ENCODE measurements around the gene CUEDC1.

The CUEDC1 gene

DNA sequence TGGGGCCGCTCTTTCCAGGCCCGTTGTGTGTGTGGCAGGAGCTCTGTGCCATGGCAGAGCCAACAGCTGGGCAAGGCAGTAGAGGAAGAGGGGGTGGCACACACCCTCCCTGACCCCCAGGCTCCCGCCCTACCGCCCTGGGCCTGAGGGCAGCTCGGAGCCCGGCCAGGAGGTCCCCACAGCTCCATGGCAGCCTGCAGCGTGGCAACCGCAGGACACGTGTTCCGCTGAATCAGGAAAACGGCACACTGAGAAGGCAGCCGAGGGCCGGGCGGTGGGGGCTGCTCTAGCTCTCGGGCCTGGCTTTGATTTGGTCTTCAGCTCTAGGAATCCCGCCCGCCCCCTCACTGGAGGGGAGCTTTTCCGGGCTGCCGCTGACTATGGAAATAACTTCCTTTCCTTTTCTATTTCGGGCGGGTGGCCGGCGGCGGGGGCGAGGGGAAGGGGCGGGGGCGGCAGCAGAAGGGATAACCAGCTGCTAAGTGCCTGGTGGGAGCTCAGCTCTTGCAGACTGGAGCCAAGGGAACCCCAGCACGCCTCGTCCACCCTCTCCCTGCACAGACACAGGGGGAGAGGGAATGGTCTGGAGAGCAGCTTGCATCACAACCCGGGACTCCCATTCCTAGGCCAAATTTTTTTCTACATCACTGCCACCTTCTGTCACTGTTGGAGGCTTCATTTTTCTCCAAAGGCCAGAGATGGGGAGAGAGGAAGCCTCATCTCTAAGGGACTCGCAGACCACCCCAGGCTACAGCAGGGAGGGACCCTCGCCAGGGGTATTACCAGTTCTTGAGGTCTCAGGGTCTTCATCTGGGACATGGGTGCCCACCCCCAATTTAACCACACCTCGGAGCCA is 80.5 kb downstream of the CUEDC1 start:
- peak; percentile 51 for FAIRE-seq
- DNase-seq (ENCODE audit: insufficient read length, low spot score) = no peak
- no peak for TF ChIP-seq POLR2AphosphoS5 (IDR thresholded peaks at IDR 0.05; ENCODE audit: low read depth, low read length)
- no peak for TF ChIP-seq POU2F2 (IDR thresholded peaks at IDR 0.05; ENCODE audit: low read depth, low read length)
- TF ChIP-seq POLR2A (IDR thresholded peaks at IDR 0.05; ENCODE audit: low read depth, low read length) = no peak
- no peak for TF ChIP-seq PAX5 (IDR thresholded peaks at IDR 0.05; ENCODE audit: insufficient read depth, low read length, severe bottlenecking)
- no peak for TF ChIP-seq TAF1 (IDR thresholded peaks at IDR 0.05; ENCODE audit: low read depth, low read length)
- no peak for TF ChIP-seq SPI1 (IDR thresholded peaks at IDR 0.05; ENCODE audit: low read depth, low read length)

- TF ChIP-seq PAX5 (IDR thresholded peaks at IDR 0.05; ENCODE audit: insufficient read depth, low read length, severe bottlenecking) (no peak), POLR2AphosphoS5 (IDR thresholded peaks at IDR 0.05; ENCODE audit: low read depth, low read length) (no peak), POLR2A (IDR thresholded peaks at IDR 0.05; ENCODE audit: low read depth, low read length) (no peak), TAF1 (IDR thresholded peaks at IDR 0.05; ENCODE audit: low read depth, low read length) (no peak), POU2F2 (IDR thresholded peaks at IDR 0.05; ENCODE audit: low read depth, low read length) (no peak), SPI1 (IDR thresholded peaks at IDR 0.05; ENCODE audit: low read depth, low read length) (no peak)
- FAIRE-seq (peak; percentile 47), DNase-seq (ENCODE audit: insufficient read length, low spot score) (no peak)
Observed at GRCh38 chr17:57874058-57874419, 81.2 kb downstream of the CUEDC1 start.

GRCh38 chr17:57873261-57874057 is 81.8 kb downstream of the CUEDC1 start:
- DNase-seq (ENCODE audit: insufficient read length, low spot score) (no peak), FAIRE-seq (no peak)
- TF ChIP-seq POU2F2 (IDR thresholded peaks at IDR 0.05; ENCODE audit: low read depth, low read length) = no peak
- TF ChIP-seq POLR2AphosphoS5 (IDR thresholded peaks at IDR 0.05; ENCODE audit: low read depth, low read length) = no peak
- TF ChIP-seq TAF1 (IDR thresholded peaks at IDR 0.05; ENCODE audit: low read depth, low read length) = no peak
- no peak for TF ChIP-seq SPI1 (IDR thresholded peaks at IDR 0.05; ENCODE audit: low read depth, low read length)
- TF ChIP-seq POLR2A (IDR thresholded peaks at IDR 0.05; ENCODE audit: low read depth, low read length) = no peak
- no peak for TF ChIP-seq PAX5 (IDR thresholded peaks at IDR 0.05; ENCODE audit: insufficient read depth, low read length, severe bottlenecking)

GRCh38 chr17:57872536-57872935 is 82.7 kb downstream of the CUEDC1 start:
- TF ChIP-seq POLR2A (IDR thresholded peaks at IDR 0.05; ENCODE audit: low read depth, low read length) (no peak), TAF1 (IDR thresholded peaks at IDR 0.05; ENCODE audit: low read depth, low read length) (no peak), SPI1 (IDR thresholded peaks at IDR 0.05; ENCODE audit: low read depth, low read length) (no peak), POU2F2 (IDR thresholded peaks at IDR 0.05; ENCODE audit: low read depth, low read length) (no peak), POLR2AphosphoS5 (IDR thresholded peaks at IDR 0.05; ENCODE audit: low read depth, low read length) (no peak), PAX5 (IDR thresholded peaks at IDR 0.05; ENCODE audit: insufficient read depth, low read length, severe bottlenecking) (no peak)
- peak; percentile 65 for FAIRE-seq

GRCh38 chr17:57871863-57872262 is 83.3 kb downstream of the CUEDC1 start:
- TF ChIP-seq SPI1 (IDR thresholded peaks at IDR 0.05; ENCODE audit: low read depth, low read length) = no peak
- DNase-seq (ENCODE audit: insufficient read length, low spot score) (no peak), FAIRE-seq (no peak)

More at GRCh38 chr17:57872536-57872935, 82.7 kb downstream of the CUEDC1 start:
- no peak for DNase-seq (ENCODE audit: insufficient read length, low spot score)

GRCh38 chr17:57871155-57871554 is 84.1 kb downstream of the CUEDC1 start:
- no peak for TF ChIP-seq POU2F2 (IDR thresholded peaks at IDR 0.05; ENCODE audit: low read depth, low read length)
- no peak for TF ChIP-seq POLR2AphosphoS5 (IDR thresholded peaks at IDR 0.05; ENCODE audit: low read depth, low read length)
- TF ChIP-seq POLR2A (IDR thresholded peaks at IDR 0.05; ENCODE audit: low read depth, low read length) = no peak
- no peak for TF ChIP-seq TAF1 (IDR thresholded peaks at IDR 0.05; ENCODE audit: low read depth, low read length)
- TF ChIP-seq SPI1 (IDR thresholded peaks at IDR 0.05; ENCODE audit: low read depth, low read length) = no peak
- no peak for TF ChIP-seq PAX5 (IDR thresholded peaks at IDR 0.05; ENCODE audit: insufficient read depth, low read length, severe bottlenecking)
- no peak for FAIRE-seq

GRCh38 chr17:57870283-57870635 is 85.0 kb downstream of the CUEDC1 start:
- no peak for TF ChIP-seq POLR2AphosphoS5 (IDR thresholded peaks at IDR 0.05; ENCODE audit: low read depth, low read length)
- no peak for TF ChIP-seq POU2F2 (IDR thresholded peaks at IDR 0.05; ENCODE audit: low read depth, low read length)
- no peak for TF ChIP-seq TAF1 (IDR thresholded peaks at IDR 0.05; ENCODE audit: low read depth, low read length)
- no peak for TF ChIP-seq SPI1 (IDR thresholded peaks at IDR 0.05; ENCODE audit: low read depth, low read length)
- TF ChIP-seq POLR2A (IDR thresholded peaks at IDR 0.05; ENCODE audit: low read depth, low read length) = no peak
- TF ChIP-seq PAX5 (IDR thresholded peaks at IDR 0.05; ENCODE audit: insufficient read depth, low read length, severe bottlenecking) = no peak
- no peak for DNase-seq (ENCODE audit: insufficient read length, low spot score)
- no peak for FAIRE-seq

More at GRCh38 chr17:57871155-57871554, 84.1 kb downstream of the CUEDC1 start:
- no peak for DNase-seq (ENCODE audit: insufficient read length, low spot score)

- FAIRE-seq (peak; percentile 48), DNase-seq (ENCODE audit: insufficient read length, low spot score) (no peak)
- TF ChIP-seq POU2F2 (IDR thresholded peaks at IDR 0.05; ENCODE audit: low read depth, low read length) = no peak
- TF ChIP-seq TAF1 (IDR thresholded peaks at IDR 0.05; ENCODE audit: low read depth, low read length) = no peak
Observed at GRCh38 chr17:57869617-57870282, 85.5 kb downstream of the CUEDC1 start.

DNA sequence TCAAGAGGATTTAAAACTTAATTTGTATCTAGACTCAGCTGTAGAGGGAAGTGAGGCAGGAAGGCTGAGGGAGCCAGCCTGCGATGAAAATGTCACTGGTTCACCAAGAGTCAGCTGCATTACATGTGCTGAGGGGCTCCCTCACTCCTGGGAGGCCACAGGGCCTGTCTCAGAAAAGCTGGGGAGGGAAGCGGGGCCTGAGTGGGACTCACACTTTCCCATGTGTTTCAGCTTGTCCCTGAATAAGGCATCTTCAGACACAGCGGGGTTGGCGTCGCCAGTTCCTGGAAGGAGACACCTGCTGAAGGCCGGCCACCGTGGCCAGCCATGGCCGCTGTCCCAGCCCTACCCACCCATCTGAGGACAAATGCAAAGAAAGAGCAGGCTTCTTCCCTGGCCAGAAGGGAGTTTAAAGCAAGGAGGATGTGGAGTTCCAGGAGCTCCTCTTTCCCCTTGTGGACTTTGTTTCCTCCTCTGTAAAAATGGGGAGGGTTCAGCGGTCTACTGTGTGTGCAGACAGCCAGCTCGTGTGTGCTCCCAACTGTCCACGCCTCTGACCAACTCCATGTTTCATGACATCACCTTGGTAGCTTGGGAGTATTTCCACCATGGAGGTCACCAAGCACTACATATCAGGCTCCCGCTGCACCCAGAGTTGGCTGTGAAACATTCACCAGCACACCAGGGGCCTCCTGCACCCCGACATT is 86.1 kb downstream of the CUEDC1 start:
- TF ChIP-seq PAX5 (IDR thresholded peaks at IDR 0.05; ENCODE audit: insufficient read depth, low read length, severe bottlenecking) = no peak
- no peak for TF ChIP-seq POLR2A (IDR thresholded peaks at IDR 0.05; ENCODE audit: low read depth, low read length)
- no peak for TF ChIP-seq POLR2AphosphoS5 (IDR thresholded peaks at IDR 0.05; ENCODE audit: low read depth, low read length)
- TF ChIP-seq POU2F2 (IDR thresholded peaks at IDR 0.05; ENCODE audit: low read depth, low read length) = no peak
- no peak for TF ChIP-seq TAF1 (IDR thresholded peaks at IDR 0.05; ENCODE audit: low read depth, low read length)
- TF ChIP-seq SPI1 (IDR thresholded peaks at IDR 0.05; ENCODE audit: low read depth, low read length) = no peak
- FAIRE-seq (no peak), DNase-seq (ENCODE audit: insufficient read length, low spot score) (no peak)
